Measurements from ENCODE around the gene MICALL2. TPM values are rescaled to one million over a fixed set of nuclear protein-coding genes. Genes with fewer than 3 reads are reported as not detected.

MICALL2 gene
- polyA plus RNA-seq, 1 of the 3 experiments (the other 2 are of a cell fraction), result 38.8 TPM

DNA sequence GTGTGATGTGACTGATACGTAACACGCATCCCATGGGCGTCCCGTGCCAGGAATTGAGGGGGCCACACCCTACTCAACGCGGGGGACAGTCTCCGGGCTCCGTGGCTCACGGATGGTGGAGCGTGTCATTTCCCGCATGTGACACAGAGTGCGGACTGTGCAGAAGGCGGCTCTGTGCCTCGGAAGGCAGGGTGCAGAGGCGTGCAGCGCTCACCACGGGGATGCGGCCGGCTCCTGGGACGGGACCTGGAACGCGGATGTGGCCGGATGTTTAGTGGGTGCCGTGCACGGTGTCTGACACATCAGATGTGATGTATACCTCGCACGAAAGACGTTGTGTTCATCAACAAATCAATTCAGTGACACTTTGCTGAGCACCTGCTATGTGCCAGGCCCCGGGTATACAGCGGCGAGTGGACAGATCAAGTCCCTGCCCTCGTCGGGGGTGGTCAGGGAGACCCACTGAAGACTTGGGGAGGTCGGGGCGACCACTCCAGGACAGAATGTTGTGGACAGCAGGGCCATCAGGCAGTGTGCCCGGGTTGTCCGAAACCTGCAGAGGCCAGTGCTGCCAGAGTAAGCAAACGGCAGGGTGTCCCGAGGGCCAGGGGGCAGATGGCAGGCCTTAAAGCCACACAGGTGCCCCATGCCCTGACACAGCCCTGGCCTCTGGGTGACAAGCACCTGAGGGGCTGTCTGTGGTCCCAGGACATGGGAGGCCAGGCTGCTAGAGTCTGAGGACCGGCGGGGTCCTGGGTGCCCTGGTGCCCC is 38.1 kb downstream of the MICALL2 start:
- Histone ChIP-seq H3K4me1 (ENCODE audit: control insufficient read depth in 1 of 2, insufficient read depth in 2 of 2, low read depth in 1 of 2, low read length in 1 of 2) (peaks cover 0 to 4% of the 10 kb centered on the region in 2 experiments; a peak in 2 of 4 replicates), H3K9ac (no peak overlapping the region), H3K79me2 (ENCODE audit: insufficient read depth) (no peaks in the 10 kb centered on the region), H3K36me3 (replicated peaks in 1 of 2; ENCODE audit: control insufficient read depth in 1 of 2, insufficient read depth in 2 of 2, low read length in 1 of 2) (no peaks in the 10 kb centered on the region), H3K27ac (ENCODE audit: low read depth in 2 of 2, low read length in 1 of 2) (no peak overlapping the region), H3K9me3 (no peaks in the 10 kb centered on the region), H3K4me2 (no peak overlapping the region), H3K27me3 (ENCODE audit: insufficient read depth) (peaks cover 89% of the 10 kb centered on the region), H4K20me1 (ENCODE audit: insufficient read depth) (no peaks in the 10 kb centered on the region), H2AFZ (ENCODE audit: low read depth) (no peak overlapping the region), H3K9me2 (no peaks in the 10 kb centered on the region), H3K4me3 (ENCODE audit: low read depth in 2 of 2, low read length in 1 of 2) (no peak overlapping the region), H3F3A (replicated peaks; ENCODE audit: insufficient read depth) (peaks cover 17% of the 10 kb centered on the region)
- POLR2A ChIA-PET, result no interaction called here
- TF ChIP-seq ZBTB33 (IDR thresholded peaks at IDR 0.05; ENCODE audit: borderline replicate concordance, low read depth) (no peak), CHD2 (IDR thresholded peaks at IDR 0.05; ENCODE audit: low read length, partially characterized antibody) (no peak), JUND (IDR thresholded peaks at IDR 0.05) (no peak), TCF12 (IDR thresholded peaks at IDR 0.05) (no peak), SMC3 (IDR thresholded peaks at IDR 0.05; ENCODE audit: low read depth, low read length) (no peak)
- WGBS (ENCODE audit: low lambda C conversion rate), result 9% methylated on average over 41 of the region's 41 CpGs
- CTCF ChIA-PET, result interaction anchor here (1.4 to 5.9 kb wide), 3 partner anchors 8 to 228 kb away, joined by 5 to 62 read pairs (median 20); no protein-coding TSS in a partner anchor
- DNase-seq, result no peak

DNA sequence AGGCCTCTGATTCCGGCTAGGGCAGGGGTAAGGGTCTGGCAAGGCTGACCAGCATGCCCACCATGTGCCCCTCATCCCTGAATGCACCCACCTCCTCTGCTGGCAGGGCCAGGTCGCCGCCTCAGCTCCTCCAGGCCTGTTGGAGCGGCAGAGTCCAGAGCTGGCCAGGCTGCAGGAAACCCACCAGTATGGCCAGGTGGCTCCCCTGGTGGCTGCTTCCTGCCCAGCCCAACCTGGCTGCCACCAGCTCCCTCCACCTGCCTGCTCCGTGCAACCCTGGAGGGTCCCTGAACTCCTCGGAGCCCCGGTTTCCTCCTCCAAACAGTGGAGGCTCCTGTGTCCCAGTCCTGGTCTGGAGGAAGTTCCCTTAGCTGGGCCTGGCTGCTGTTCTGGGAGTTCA is 39.6 kb downstream of the MICALL2 start:
- H3K9me3 ChIP-seq, result no peaks in the 10 kb centered on the region
- H3K9ac ChIP-seq, result no peak overlapping the region
- no peak overlapping the region for H2AFZ ChIP-seq (ENCODE audit: low read depth)
- H3K4me1 ChIP-seq (ENCODE audit: control insufficient read depth in 1 of 2, insufficient read depth in 2 of 2, low read depth in 1 of 2, low read length in 1 of 2), result peaks cover 0 to 4% of the 10 kb centered on the region in 2 experiments; a peak in 2 of 4 replicates
- no peaks in the 10 kb centered on the region for H4K20me1 ChIP-seq (ENCODE audit: insufficient read depth)
- no peaks in the 10 kb centered on the region for H3K36me3 ChIP-seq (replicated peaks in 1 of 2; ENCODE audit: control insufficient read depth in 1 of 2, insufficient read depth in 2 of 2, low read length in 1 of 2)
- ChIA-PET POLR2A (no interaction called here), CTCF (interaction anchor here (0.9 to 5.9 kb wide), 5 partner anchors 8 to 427 kb away, joined by 3 to 62 read pairs (median 3); no protein-coding TSS in a partner anchor)
- no peaks in the 10 kb centered on the region for H3K79me2 ChIP-seq (ENCODE audit: insufficient read depth)
- H3K9me2 ChIP-seq, result no peaks in the 10 kb centered on the region
- no peak overlapping the region for H3K4me3 ChIP-seq (ENCODE audit: low read depth in 2 of 2, low read length in 1 of 2)
- no peak overlapping the region for H3K4me2 ChIP-seq
- no peak for DNase-seq
- no peak overlapping the region for H3K27ac ChIP-seq (ENCODE audit: low read depth in 2 of 2, low read length in 1 of 2)
- 45% methylated on average over 5 of the region's 7 CpGs for WGBS (ENCODE audit: low lambda C conversion rate)
- H3K27me3 ChIP-seq (ENCODE audit: insufficient read depth), result peaks cover 81% of the 10 kb centered on the region
- peaks cover 15% of the 10 kb centered on the region for H3F3A ChIP-seq (replicated peaks; ENCODE audit: insufficient read depth)
- no peak for TF ChIP-seq SIN3A (IDR thresholded peaks at IDR 0.05; ENCODE audit: borderline replicate concordance, low read depth, low read length)
- TF ChIP-seq FOXJ3 (CRISPR knock-in tag; IDR thresholded peaks at IDR 0.05), result no peak
- TF ChIP-seq USF2 (IDR thresholded peaks at IDR 0.05; ENCODE audit: borderline replicate concordance, low read depth, low read length), result no peak
- TF ChIP-seq MXI1 (IDR thresholded peaks at IDR 0.05; ENCODE audit: low read depth, low read length), result no peak
- TF ChIP-seq RAD21 (IDR thresholded peaks at IDR 0.05; ENCODE audit: low read length), result no peak
- TF ChIP-seq MEF2A (IDR thresholded peaks at IDR 0.05; ENCODE audit: borderline replicate concordance, low read depth), result no peak
- TF ChIP-seq JUND (IDR thresholded peaks at IDR 0.05), result no peak
- TF ChIP-seq NFIC (IDR thresholded peaks at IDR 0.05; ENCODE audit: borderline replicate concordance), result no peak
- no peak for TF ChIP-seq GATA2 (CRISPR knock-in tag; IDR thresholded peaks at IDR 0.05)
- no peak for TF ChIP-seq RCOR1 (IDR thresholded peaks at IDR 0.05; ENCODE audit: low read length)
- no peak for TF ChIP-seq FOXM1 (IDR thresholded peaks at IDR 0.05; ENCODE audit: low read depth)
- TF ChIP-seq TAF1 (IDR thresholded peaks at IDR 0.05; ENCODE audit: borderline replicate concordance, low read depth, low read length), result no peak
- no peak for TF ChIP-seq GABPA (IDR thresholded peaks at IDR 0.05; ENCODE audit: low read depth)
- TF ChIP-seq IRF3 (IDR thresholded peaks at IDR 0.05; ENCODE audit: low read depth, low read length), result no peak
- TF ChIP-seq FOSL2 (IDR thresholded peaks at IDR 0.05; ENCODE audit: borderline replicate concordance, low read depth), result no peak
- TF ChIP-seq TCF12 (IDR thresholded peaks at IDR 0.05), result no peak
- TF ChIP-seq EZH2phosphoT487 (IDR thresholded peaks at IDR 0.05; ENCODE audit: borderline replicate concordance, low read depth), result no peak

Measured in SK-N-SH (cell line).